Measurements from ENCODE around the gene ERFL.

ERFL gene

GRCh38 chr19:41883821-41884733 is 44.2 kb downstream of the ERFL start (continued):
- TF ChIP-seq ZBTB10 (tag by site-specific recombination; IDR thresholded peaks at IDR 0.05) (peak; percentile 73), ZNF677 (tag by site-specific recombination; IDR thresholded peaks at IDR 0.05) (no peak), ZNF560 (tag by site-specific recombination; IDR thresholded peaks at IDR 0.05; ENCODE audit: borderline replicate concordance) (no peak), ZNF571 (tag by site-specific recombination; IDR thresholded peaks at IDR 0.05) (no peak), SCRT1 (tag by site-specific recombination; IDR thresholded peaks at IDR 0.05; ENCODE audit: borderline replicate concordance) (no peak), ZNF513 (tag by site-specific recombination; IDR thresholded peaks at IDR 0.05) (no peak), ZNF266 (tag by site-specific recombination; IDR thresholded peaks at IDR 0.05; ENCODE audit: low read depth) (no peak), ZNF280D (tag by site-specific recombination; IDR thresholded peaks at IDR 0.05) (peak; percentile 56; the same call in 1 of the 2 replicates), ZNF555 (tag by site-specific recombination; conservative IDR thresholded peaks at IDR 0.05) (no peak), ELK4 (IDR thresholded peaks at IDR 0.05; ENCODE audit: borderline replicate concordance, low read depth, low read length) (no peak; the same call in 1 of the 2 replicates), ZFP3 (tag by site-specific recombination; IDR thresholded peaks at IDR 0.05; ENCODE audit: low read depth) (peak; percentile 58; the same call in 1 of the 2 replicates), ZNF580 (tag by site-specific recombination; IDR thresholded peaks at IDR 0.05) (peak; percentile 55; the same call in 1 of the 2 replicates), ZXDB (tag by site-specific recombination; IDR thresholded peaks at IDR 0.05) (peak; percentile 98), ATF2 (tag by site-specific recombination; IDR thresholded peaks at IDR 0.05; ENCODE audit: low read depth) (no peak), ZSCAN23 (tag by site-specific recombination; IDR thresholded peaks at IDR 0.05) (peak; percentile 92), ZNF488 (tag by site-specific recombination; IDR thresholded peaks at IDR 0.05) (peak; percentile 69), TSHZ1 (tag by site-specific recombination; IDR thresholded peaks at IDR 0.05; ENCODE audit: borderline replicate concordance) (peak; percentile 74; the same call in 1 of the 2 replicates), ZNF624 (tag by site-specific recombination; IDR thresholded peaks at IDR 0.05) (no peak), ZNF221 (tag by site-specific recombination; IDR thresholded peaks at IDR 0.05; ENCODE audit: borderline replicate concordance) (peak; percentile 86; the same call in 1 of the 2 replicates), BCL11A (tag by site-specific recombination; IDR thresholded peaks at IDR 0.05; ENCODE audit: low read depth) (peak; percentile 62; the same call in 1 of the 2 replicates), ZNF239 (tag by site-specific recombination; IDR thresholded peaks at IDR 0.05) (peak; percentile 32; the same call in 1 of the 2 replicates), TRIM28 (IDR thresholded peaks at IDR 0.05; ENCODE audit: borderline replicate concordance, low read length) (no peak)
